IMR-90 (cell line): ENCODE measurements around the gene ZNF764. TPM values are rescaled to one million over a fixed set of nuclear protein-coding genes. Genes with fewer than 3 reads are reported as not detected.

Source experiments
- ATAC-seq: fragments of 200-7000 bp; cut with Tn5 transposase; 2 replicates; pipeline ENCODE4 v1.9.1; 2020; ENCODE audit warnings: low read depth, mild to moderate bottlenecking, moderate library complexity
- BruUV-seq: library from RNA; stranded (reverse); fragments of 400-500 nt; replicated peaks from 2 replicates; lab custom pipeline; 2021; lab: Mats Ljungman, UMichigan
- CTCF ChIA-PET: fragments of 300-600 bp; formaldehyde crosslinking; extraction: SDS; loops from one replicate; lab custom pipeline; 2021; ENCODE audit warnings: antibody characterized with exemption; lab: Yijun Ruan, JAX
- POLR2A ChIA-PET: fragments of 300-600 bp; sonication (Branson Sonifier 250); formaldehyde crosslinking; loops from one replicate; lab custom pipeline; 2022; ENCODE audit warnings: antibody characterized with exemption; ENCODE audit not compliant: unreplicated experiment; lab: Charles Lee
- DNase-seq: peaks from one replicate; pipeline ENCODE4 v3.0.0; 2013
- H2AFZ ChIP-seq: replicated peaks from 2 replicates; pipeline ENCODE3; 2013; ENCODE audit warnings: low read length, mild to moderate bottlenecking; ENCODE audit not compliant: poor library complexity
- H2AK5ac ChIP-seq: 2 replicates; pipeline ENCODE4 v1.6.1; 2013; ENCODE audit warnings: low read depth, low read length, inconsistent platforms
- H2AK9ac ChIP-seq: replicated peaks from 2 replicates; pipeline ENCODE3; 2013; ENCODE audit warnings: mild to moderate bottlenecking, low read depth, low read length, moderate library complexity; ENCODE audit not compliant: poor library complexity
- H2BK120ac ChIP-seq: 2 replicates; pipeline ENCODE4 v1.6.1; 2013; ENCODE audit warnings: low read depth, low read length, inconsistent platforms
- H2BK15ac ChIP-seq: 3 replicates; pipeline ENCODE4 v1.6.1; 2013; ENCODE audit warnings: low read depth, low read length, inconsistent platforms
- H2BK20ac ChIP-seq: 2 replicates; pipeline ENCODE4 v1.6.1; 2013; ENCODE audit warnings: low read depth, mild to moderate bottlenecking, inconsistent platforms, low read length, moderate library complexity
- H2BK5ac ChIP-seq: 2 replicates; pipeline ENCODE4 v1.6.1; 2013; ENCODE audit warnings: mild to moderate bottlenecking, low read depth, low read length, inconsistent platforms; ENCODE audit not compliant: poor library complexity, severe bottlenecking
- H3K14ac ChIP-seq: replicated peaks from 2 replicates; pipeline ENCODE4 v1.6.1; 2013; ENCODE audit warnings: low read depth, low read length, inconsistent platforms
- H3K18ac ChIP-seq: 2 replicates; pipeline ENCODE4 v1.6.1; 2013; ENCODE audit warnings: low read depth, low read length, control low read depth
- H3K23ac ChIP-seq: 2 replicates; pipeline ENCODE4 v1.6.1; 2013; ENCODE audit warnings: low read depth, low read length, inconsistent platforms
- H3K27ac ChIP-seq: 2 replicates; pipeline ENCODE4 v1.5.1; 2013; ENCODE audit warnings: mild to moderate bottlenecking, control low read depth, low read length; ENCODE audit not compliant: insufficient read depth
- H3K27me3 ChIP-seq: 2 replicates; pipeline ENCODE4 v1.6.1; 2013; ENCODE audit warnings: low read length; ENCODE audit not compliant: control insufficient read depth, insufficient read depth
- H3K36me3 ChIP-seq: 2 replicates; pipeline ENCODE4 v1.6.1; 2013; ENCODE audit warnings: low read length, mixed read lengths; ENCODE audit not compliant: control insufficient read depth, insufficient read depth
- H3K4ac ChIP-seq: 2 replicates; pipeline ENCODE4 v1.6.1; 2013; ENCODE audit warnings: low read depth, low read length, inconsistent platforms
- H3K4me1 ChIP-seq: 2 replicates; pipeline ENCODE4 v1.6.1; 2013; ENCODE audit warnings: low read length, mixed read lengths; ENCODE audit not compliant: control insufficient read depth, insufficient read depth
- H3K4me2 ChIP-seq: 2 replicates; pipeline ENCODE4 v1.6.1; 2013; ENCODE audit warnings: low read depth, mild to moderate bottlenecking, control low read depth, low read length, moderate library complexity
- H3K4me3 ChIP-seq: 2 replicates; pipeline ENCODE4 v1.5.1; 2013; ENCODE audit warnings: low read depth, mild to moderate bottlenecking, control low read depth, low read length, moderate library complexity; ENCODE audit not compliant: insufficient read depth
- H3K56ac ChIP-seq: 2 replicates; pipeline ENCODE4 v1.6.1; 2013; ENCODE audit warnings: low read length, inconsistent platforms; ENCODE audit not compliant: insufficient read depth; ENCODE audit errors: extremely low read depth
- H3K79me1 ChIP-seq, 2 experiments: 2 replicates each; pipeline ENCODE4 v1.6.1; 2013; ENCODE audit warnings: low read length in 2 of 2, inconsistent platforms in 1 of 2, low read depth in 1 of 2
- H3K9ac ChIP-seq: 2 replicates; pipeline ENCODE4 v1.6.1; 2013; ENCODE audit warnings: low read depth, low read length, control low read depth
- H3K9me1 ChIP-seq: 2 replicates; pipeline ENCODE4 v1.6.1; 2013; ENCODE audit warnings: low read length, inconsistent platforms; ENCODE audit not compliant: insufficient read depth
- H3K9me3 ChIP-seq: 2 replicates; pipeline ENCODE4 v1.6.1; 2013; ENCODE audit warnings: low read length; ENCODE audit not compliant: control insufficient read depth, insufficient read depth
- H4K20me1 ChIP-seq: 2 replicates; pipeline ENCODE4 v1.6.1; 2013; ENCODE audit warnings: low read length, inconsistent platforms; ENCODE audit not compliant: insufficient read depth
- H4K5ac ChIP-seq: 2 replicates; pipeline ENCODE4 v1.6.1; 2013; ENCODE audit warnings: mild to moderate bottlenecking, low read depth, low read length, control low read depth
- H4K8ac ChIP-seq, 2 experiments: 2 replicates each; pipeline ENCODE4 v1.6.1; 2013; ENCODE audit warnings: low read depth in 2 of 2, low read length in 2 of 2, control low read depth in 1 of 2, inconsistent platforms in 1 of 2
- H4K91ac ChIP-seq: 2 replicates; pipeline ENCODE4 v1.6.1; 2013; ENCODE audit warnings: low read depth, low read length, inconsistent platforms; ENCODE audit not compliant: insufficient read depth
- BHLHE40 ChIP-seq: fragments of 150-350 bp; IDR thresholded peaks from 2 replicates; pipeline ENCODE4 v1.6.1; 2016; ENCODE audit warnings: mild to moderate bottlenecking, low read depth, low read length
- CEBPB ChIP-seq: IDR thresholded peaks from 2 replicates; pipeline ENCODE4 v1.6.1; 2012; ENCODE audit warnings: low read depth, low read length, improper control_type of control experiment
- CHD1 ChIP-seq: IDR thresholded peaks from 2 replicates; pipeline ENCODE4 v1.6.1; 2012; ENCODE audit warnings: low read depth, low read length, improper control_type of control experiment
- FOS ChIP-seq: fragments of 150-350 bp; IDR thresholded peaks from 2 replicates; pipeline ENCODE4 v1.6.1; 2016; ENCODE audit warnings: low read depth, low read length
- MAFK ChIP-seq: IDR thresholded peaks from 2 replicates; pipeline ENCODE4 v1.6.1; 2012; ENCODE audit warnings: low read depth, low read length, improper control_type of control experiment
- MAZ ChIP-seq: IDR thresholded peaks from 2 replicates; pipeline ENCODE4 v1.6.1; 2012; ENCODE audit warnings: low read depth, mild to moderate bottlenecking, low read length, improper control_type of control experiment, moderate library complexity, borderline replicate concordance
- MXI1 ChIP-seq: IDR thresholded peaks from 2 replicates; pipeline ENCODE4 v1.6.1; 2012; ENCODE audit warnings: low read depth, mild to moderate bottlenecking, low read length, moderate library complexity, borderline replicate concordance
- NFE2L2 ChIP-seq: fragments of 150-350 bp; IDR thresholded peaks from 2 replicates; pipeline ENCODE4 v1.6.1; 2016; ENCODE audit warnings: low read depth, mild to moderate bottlenecking, low read length
- POLR2A ChIP-seq: IDR thresholded peaks from 2 replicates; pipeline ENCODE4 v1.6.1; 2012; ENCODE audit warnings: mild to moderate bottlenecking, low read depth, low read length
- RAD21 ChIP-seq: IDR thresholded peaks from 2 replicates; pipeline ENCODE4 v1.6.1; 2012; ENCODE audit warnings: low read length, improper control_type of control experiment
- RCOR1 ChIP-seq: IDR thresholded peaks from 2 replicates; pipeline ENCODE4 v1.6.1; 2012; ENCODE audit warnings: mild to moderate bottlenecking, low read length, improper control_type of control experiment; ENCODE audit not compliant: insufficient replicate concordance
- RFX5 ChIP-seq: IDR thresholded peaks from 2 replicates; pipeline ENCODE4 v1.8.0; 2012; ENCODE audit warnings: low read depth, mild to moderate bottlenecking, low read length, moderate library complexity
- SMC3 ChIP-seq: fragments of 150-350 bp; IDR thresholded peaks from 2 replicates; pipeline ENCODE4 v1.6.1; 2016; ENCODE audit warnings: low read depth, mild to moderate bottlenecking, antibody characterized with exemption, low read length, moderate library complexity
- WGBS, 2 experiments: methylation state at CpG; one replicate each; pipeline versions ENCODE4 v1.1.5 to v1.1.7; 2013; ENCODE audit warnings: missing lambda C conversion rate in 2 of 2; ENCODE audit not compliant: insufficient read length in 1 of 2; ENCODE audit errors: extremely low coverage in 2 of 2; 5-methylcytosine and 5-hydroxymethylcytosine counted together
- dilution Hi-C: fragments of 300-500 bp; cut with HindIII; formaldehyde crosslinking; loops from one replicate; pipeline ENCODE4 v1.14.3; 2018; ENCODE audit warnings: low sequenced_read_pairs; ENCODE audit not compliant: unreplicated experiment
- in situ Hi-C: fragments of 300-500 bp; cut with MboI; formaldehyde crosslinking; loops from 3 replicates; pipeline ENCODE4 v1.14.3; 2019; ENCODE audit warnings: low sequenced_read_pairs, inconsistent platforms, mixed read lengths
- intact Hi-C: fragments of 100-400 bp; cut with micrococcal nuclease; formaldehyde crosslinking; loops from 2 replicates; pipeline ENCODE4 v1.10.0; 2022
- polyA plus RNA-seq, 3 experiments: library from polyadenylated mRNA; depleted of rRNA; stranded (reverse); fragments of >200 nt; gene quantifications; 2 replicates each; pipeline ENCODE4 v1.2.3, GENCODE V29; 2012; ENCODE audit warnings: low replicate concordance in 1 of 3
- total RNA-seq: library from RNA; depleted of rRNA; stranded (reverse); fragments of >200 nt; gene quantifications from 2 replicates; pipeline ENCODE4 v1.2.3, GENCODE V29; 2012
- TF ChIP-seq, protein P1 (sequence below): conservative IDR thresholded peaks from 2 replicates; pipeline ENCODE4 v1.5.1; 2012; ENCODE audit warnings: mild to moderate bottlenecking, low read depth, low read length, improper control_type of control experiment
- TF ChIP-seq, protein P2 (sequence below): fragments of 150-350 bp; IDR thresholded peaks from 2 replicates; pipeline ENCODE4 v1.6.1; 2017; ENCODE audit warnings: mild to moderate bottlenecking, antibody characterized with exemption, low read length, low read depth
- TF ChIP-seq, protein P3 (sequence below): fragments of 150-350 bp; IDR thresholded peaks from 2 replicates; pipeline ENCODE4 v1.6.1; 2016; ENCODE audit warnings: low read depth, mild to moderate bottlenecking, low read length, moderate library complexity, borderline replicate concordance

The ZNF764 gene
- total and polyA plus RNA-seq, 2 of the 4 experiments (the other 2 are of a cell fraction): 2.2 to 4.6 TPM

DNA sequence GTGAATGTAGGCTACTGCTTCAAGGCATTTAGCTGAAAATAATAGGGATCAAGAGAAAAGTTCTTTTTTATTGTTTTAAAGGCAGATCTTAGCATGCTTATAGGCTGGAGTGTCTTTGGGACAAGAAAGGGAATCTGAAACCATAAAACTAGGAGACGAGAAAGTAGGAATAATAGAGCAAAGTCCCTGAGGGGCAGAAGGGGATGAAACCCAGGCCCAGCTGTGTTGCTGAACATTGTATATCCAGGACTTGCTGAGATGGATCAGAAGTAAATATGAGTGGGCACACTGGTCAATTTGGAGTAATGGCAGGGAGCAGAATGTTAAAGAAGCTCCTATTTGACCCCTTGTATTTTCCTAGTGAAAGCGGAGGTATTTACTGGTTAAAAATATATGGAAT, 42.8 kb upstream of the ZNF764 start:
- DNase-seq (no peak), ATAC-seq (no peak)
- H2BK20ac ChIP-seq: no peak overlapping the region
- H4K8ac ChIP-seq: no peak overlapping the region
- no peak overlapping the region for H2AFZ ChIP-seq
- no peak overlapping the region for H3K23ac ChIP-seq
- no peak overlapping the region for H2AK5ac ChIP-seq
- WGBS, 2 experiments: 100% methylated on average over 1 of the region's 2 CpGs; no CpG with 5 or more reads in 1 of the 2 experiments
- H3K4ac ChIP-seq: no peak overlapping the region
- H3K14ac ChIP-seq: no peak overlapping the region
- no peak overlapping the region for H3K4me2 ChIP-seq
- H3K9me1 ChIP-seq: no peaks in the 10 kb centered on the region; the same call in 1 of the 2 replicates
- no peak for TF ChIP-seq RCOR1
- TF ChIP-seq, protein P1, sequence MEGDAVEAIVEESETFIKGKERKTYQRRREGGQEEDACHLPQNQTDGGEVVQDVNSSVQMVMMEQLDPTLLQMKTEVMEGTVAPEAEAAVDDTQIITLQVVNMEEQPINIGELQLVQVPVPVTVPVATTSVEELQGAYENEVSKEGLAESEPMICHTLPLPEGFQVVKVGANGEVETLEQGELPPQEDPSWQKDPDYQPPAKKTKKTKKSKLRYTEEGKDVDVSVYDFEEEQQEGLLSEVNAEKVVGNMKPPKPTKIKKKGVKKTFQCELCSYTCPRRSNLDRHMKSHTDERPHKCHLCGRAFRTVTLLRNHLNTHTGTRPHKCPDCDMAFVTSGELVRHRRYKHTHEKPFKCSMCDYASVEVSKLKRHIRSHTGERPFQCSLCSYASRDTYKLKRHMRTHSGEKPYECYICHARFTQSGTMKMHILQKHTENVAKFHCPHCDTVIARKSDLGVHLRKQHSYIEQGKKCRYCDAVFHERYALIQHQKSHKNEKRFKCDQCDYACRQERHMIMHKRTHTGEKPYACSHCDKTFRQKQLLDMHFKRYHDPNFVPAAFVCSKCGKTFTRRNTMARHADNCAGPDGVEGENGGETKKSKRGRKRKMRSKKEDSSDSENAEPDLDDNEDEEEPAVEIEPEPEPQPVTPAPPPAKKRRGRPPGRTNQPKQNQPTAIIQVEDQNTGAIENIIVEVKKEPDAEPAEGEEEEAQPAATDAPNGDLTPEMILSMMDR: no peak
- no peak for TF ChIP-seq NFE2L2
- TF ChIP-seq POLR2A: no peak
- no peak for TF ChIP-seq CEBPB
- no peak for TF ChIP-seq MAZ
- no peak for TF ChIP-seq SMC3
- no peak for TF ChIP-seq RFX5
- no peak for TF ChIP-seq RAD21
- no peak for TF ChIP-seq BHLHE40
- TF ChIP-seq, protein P2, sequence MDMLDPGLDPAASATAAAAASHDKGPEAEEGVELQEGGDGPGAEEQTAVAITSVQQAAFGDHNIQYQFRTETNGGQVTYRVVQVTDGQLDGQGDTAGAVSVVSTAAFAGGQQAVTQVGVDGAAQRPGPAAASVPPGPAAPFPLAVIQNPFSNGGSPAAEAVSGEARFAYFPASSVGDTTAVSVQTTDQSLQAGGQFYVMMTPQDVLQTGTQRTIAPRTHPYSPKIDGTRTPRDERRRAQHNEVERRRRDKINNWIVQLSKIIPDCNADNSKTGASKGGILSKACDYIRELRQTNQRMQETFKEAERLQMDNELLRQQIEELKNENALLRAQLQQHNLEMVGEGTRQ: no peak
- TF ChIP-seq MXI1: no peak
- TF ChIP-seq CHD1: no peak
- TF ChIP-seq, protein P3, sequence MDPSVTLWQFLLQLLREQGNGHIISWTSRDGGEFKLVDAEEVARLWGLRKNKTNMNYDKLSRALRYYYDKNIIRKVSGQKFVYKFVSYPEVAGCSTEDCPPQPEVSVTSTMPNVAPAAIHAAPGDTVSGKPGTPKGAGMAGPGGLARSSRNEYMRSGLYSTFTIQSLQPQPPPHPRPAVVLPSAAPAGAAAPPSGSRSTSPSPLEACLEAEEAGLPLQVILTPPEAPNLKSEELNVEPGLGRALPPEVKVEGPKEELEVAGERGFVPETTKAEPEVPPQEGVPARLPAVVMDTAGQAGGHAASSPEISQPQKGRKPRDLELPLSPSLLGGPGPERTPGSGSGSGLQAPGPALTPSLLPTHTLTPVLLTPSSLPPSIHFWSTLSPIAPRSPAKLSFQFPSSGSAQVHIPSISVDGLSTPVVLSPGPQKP: no peak
- no peak for TF ChIP-seq FOS
- no peak for TF ChIP-seq MAFK
- H4K5ac ChIP-seq: no peak overlapping the region
- no peaks in the 10 kb centered on the region for H3K27me3 ChIP-seq
- H4K20me1 ChIP-seq: no peaks in the 10 kb centered on the region
- peaks cover 18% of the 10 kb centered on the region for H3K36me3 ChIP-seq
- ChIA-PET POLR2A (no interaction called here), CTCF (no interaction called here)
- in situ Hi-C loops: no loop called here
- no peak overlapping the region for H3K27ac ChIP-seq
- H4K91ac ChIP-seq: no peak overlapping the region
- dilution Hi-C loops: no loop called here
- no peaks in the 10 kb centered on the region; the same call in 1 of the 2 replicates for H3K9me3 ChIP-seq
- BruUV-seq: no TSS peak
- H3K79me1 ChIP-seq: 0 out of 4 replicates have a peak, but pooled peaks cover 0 to 6% of the 10 kb centered on the region in 2 experiments
- H2BK120ac ChIP-seq: no peak overlapping the region
- no peak overlapping the region for H3K56ac ChIP-seq
- H3K4me3 ChIP-seq: no peak overlapping the region
- no peak overlapping the region for H3K9ac ChIP-seq
- H3K4me1 ChIP-seq: peaks cover 6% of the 10 kb centered on the region; the same call in 1 of the 2 replicates
- no peak overlapping the region for H2AK9ac ChIP-seq
- no peak overlapping the region for H2BK5ac ChIP-seq
- H2BK15ac ChIP-seq: no peak overlapping the region
- H3K18ac ChIP-seq: no peak overlapping the region
- intact Hi-C loops: no loop called here
